HG03095 (cell line): ENCODE data around the gene ASCL1.

ENCODE experiments used
- ATAC-seq: cut with Tn5 transposase; IDR thresholded peaks from one replicate; pipeline ENCODE4 v1.9.1; 2021; ENCODE audit warnings: moderate library complexity; ENCODE audit not compliant: unreplicated experiment

ASCL1 gene

GRCh38 chr12:102950950-102951619 is 6.4 kb upstream of the ASCL1 start:
- ATAC-seq: no peak

DNA sequence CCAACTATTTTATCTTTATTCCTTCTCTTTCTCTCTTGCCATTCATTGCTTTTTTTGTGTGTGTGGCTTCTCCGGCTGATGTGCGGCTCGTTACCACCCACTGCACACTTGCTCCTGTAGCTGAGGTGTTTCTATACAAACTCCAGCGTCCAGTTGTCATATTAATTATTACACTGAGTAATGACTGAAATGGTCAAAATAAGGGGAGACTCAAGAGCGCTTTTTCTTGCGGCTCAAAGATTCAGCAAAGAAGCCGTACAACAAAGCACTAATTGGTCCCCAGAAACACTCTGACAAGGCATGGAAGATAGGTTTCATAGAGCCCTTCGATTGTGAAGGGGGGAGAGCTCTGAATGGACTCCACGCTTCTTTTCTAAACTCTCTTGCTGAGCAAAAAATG is 5.6 kb upstream of the ASCL1 start:
- ATAC-seq: no peak

DNA sequence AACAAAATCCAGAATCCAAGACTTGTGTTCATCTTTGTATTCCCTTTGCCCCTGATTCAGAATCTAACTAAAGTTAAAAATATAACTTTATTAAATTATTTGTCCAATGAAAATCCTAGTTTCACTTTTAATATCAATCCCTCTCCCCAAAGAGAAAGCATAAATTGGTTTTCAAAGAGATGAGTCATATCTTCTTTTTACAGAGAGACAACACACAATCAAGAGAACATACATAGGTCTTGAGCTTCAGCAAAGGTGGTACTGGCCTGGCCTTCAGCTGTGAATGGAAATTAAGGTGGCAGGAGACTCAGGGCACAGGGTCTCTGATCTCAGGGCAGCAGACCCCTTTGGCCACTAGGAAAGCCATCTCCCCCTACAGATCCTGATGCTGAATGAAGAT is 4.3 kb upstream of the ASCL1 start:
- no peak for ATAC-seq

GRCh38 chr12:102954134-102954533 is 3.3 kb upstream of the ASCL1 start:
- no peak for ATAC-seq

DNA sequence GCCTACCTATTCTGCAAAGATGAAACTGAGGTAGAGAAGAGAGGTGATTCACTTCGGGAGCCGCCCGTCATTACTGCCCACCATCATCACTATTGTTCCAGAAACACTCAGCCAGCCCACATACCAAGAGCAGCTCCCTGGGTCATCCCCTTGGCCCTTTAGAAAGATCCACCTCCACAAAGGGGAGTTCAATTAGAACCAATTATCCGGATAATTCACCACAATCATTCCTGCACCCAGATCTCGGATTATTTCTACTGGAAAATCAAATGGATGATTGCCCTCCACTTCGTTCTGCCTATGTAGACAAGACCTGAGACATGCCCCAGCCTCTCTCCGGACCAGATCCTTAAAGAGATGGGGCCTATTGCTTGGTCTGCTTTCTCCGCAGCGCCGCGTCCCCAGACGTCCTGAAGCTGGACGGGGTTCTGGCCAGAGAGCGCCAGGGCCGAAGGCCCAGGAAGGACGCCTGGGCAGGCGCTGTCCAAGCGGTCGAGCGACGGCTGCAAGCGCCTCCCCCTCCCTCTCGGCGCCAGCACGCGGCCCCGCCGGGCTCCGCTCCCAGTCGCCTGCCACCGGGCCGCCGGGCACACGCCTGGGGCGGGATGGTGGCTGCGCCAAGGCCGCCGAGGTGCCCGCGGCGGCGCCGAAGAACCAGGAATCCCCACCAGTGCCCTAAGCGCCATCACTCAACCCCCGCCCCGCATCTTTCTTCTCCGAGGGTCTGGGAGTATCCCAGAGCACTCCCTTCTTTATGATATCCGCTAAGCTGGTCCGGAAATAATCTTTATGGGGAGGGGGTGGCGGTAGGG is 1.3 kb upstream of the ASCL1 start:
- ATAC-seq: no peak

DNA sequence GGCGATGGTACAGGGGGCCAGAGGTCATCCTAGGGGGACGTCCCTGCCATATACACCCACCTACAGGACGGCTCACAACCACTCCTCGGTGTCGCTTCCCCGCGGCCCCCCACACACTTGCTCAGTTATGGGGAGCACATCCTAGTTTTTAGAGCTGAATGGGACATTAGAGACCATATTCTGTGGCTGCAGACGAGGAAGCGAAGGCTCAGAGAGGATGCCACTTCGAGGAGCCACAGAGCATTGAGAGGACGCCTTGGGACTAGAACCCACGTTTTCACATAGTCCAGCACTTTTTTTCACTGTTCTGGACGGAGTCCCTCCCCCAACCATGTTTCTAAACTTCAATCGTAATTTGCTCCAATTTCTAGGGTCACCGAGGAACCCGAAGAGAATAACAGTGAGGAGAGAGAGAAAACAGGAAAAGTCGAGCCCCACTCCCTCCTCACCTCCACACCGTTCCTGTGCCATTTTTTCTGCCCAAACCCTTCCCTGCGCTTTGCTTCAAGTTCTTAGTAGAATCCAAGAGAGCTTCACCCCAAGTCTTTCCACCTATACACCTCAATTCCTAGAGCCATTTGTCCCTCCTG is 641 bp upstream of the ASCL1 start:
- no peak for ATAC-seq

- peak; percentile 65 for ATAC-seq
Observed at GRCh38 chr12:102958073-102958829, 777 bp downstream of the ASCL1 start.

DNA sequence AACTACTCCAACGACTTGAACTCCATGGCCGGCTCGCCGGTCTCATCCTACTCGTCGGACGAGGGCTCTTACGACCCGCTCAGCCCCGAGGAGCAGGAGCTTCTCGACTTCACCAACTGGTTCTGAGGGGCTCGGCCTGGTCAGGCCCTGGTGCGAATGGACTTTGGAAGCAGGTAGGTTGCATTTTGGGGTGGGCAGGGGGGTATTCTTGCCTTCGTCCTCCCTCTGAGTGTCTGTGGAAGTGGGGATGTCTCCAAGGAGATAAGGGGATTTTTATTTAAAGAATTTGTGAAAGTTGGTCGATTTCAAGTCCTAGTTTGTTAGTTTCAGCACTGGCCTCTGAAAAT is 1.3 kb downstream of the ASCL1 start:
- ATAC-seq: no peak

GRCh38 chr12:102959391-102959790 is 1.9 kb downstream of the ASCL1 start:
- ATAC-seq: no peak

GRCh38 chr12:102960766-102961465 is 3.4 kb downstream of the ASCL1 start:
- ATAC-seq: no peak

DNA sequence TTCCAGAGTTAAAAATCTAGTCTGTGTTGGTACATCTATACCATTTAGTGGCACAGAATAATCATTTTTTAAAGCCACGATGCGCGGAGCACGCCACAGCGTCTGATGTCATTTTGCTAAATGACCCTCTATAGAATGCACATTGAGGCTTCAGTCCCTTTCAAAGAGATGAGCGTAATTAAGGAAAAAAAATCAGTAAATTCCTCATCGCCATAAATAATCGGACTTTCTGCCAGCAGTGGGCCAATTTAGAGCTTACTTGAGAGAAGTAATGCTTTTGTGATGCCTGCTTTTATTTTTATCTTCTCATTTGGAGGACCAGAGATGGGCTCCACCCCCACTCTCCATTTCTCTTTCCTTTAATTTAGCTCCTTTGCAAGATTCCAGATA is 4.0 kb downstream of the ASCL1 start:
- no peak for ATAC-seq

DNA sequence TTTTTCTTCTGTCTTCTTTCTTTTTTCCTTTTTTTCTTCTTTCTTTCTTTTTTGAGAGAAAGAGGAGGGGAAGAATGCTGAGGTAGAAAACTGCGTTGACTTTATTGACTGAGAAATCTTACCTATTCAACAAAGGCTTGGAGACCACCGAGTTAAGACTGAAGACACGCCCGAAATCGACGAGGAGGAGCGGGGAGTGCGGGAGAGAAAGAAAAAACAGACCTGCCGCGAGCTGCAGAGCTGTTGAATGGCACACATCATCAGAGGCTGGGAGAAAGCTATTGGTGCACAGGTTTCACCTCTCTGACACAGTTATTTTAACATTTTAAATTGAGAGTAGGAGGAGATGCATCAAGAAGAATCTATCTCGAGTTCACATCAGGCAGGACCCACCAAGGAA is 5.1 kb downstream of the ASCL1 start:
- no peak for ATAC-seq

DNA sequence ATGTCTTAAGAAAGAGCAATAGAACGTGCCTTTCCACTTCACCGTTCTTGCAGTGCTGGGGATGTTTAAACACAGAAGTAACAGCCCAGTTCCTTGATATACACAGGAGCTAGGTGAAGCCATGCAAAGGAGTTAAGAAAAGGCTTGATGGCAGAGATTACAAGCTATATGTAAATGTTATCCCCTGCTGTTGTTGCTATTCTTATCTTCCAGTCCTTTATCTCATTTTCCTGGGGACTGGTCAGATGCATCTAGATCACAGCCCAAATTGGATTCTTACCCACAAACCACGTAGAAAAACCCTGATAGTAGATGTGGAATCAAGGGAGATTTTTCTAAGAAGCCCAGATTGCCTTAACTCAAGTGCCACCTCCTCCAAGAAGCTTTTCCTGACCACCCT is 5.5 kb downstream of the ASCL1 start:
- ATAC-seq: no peak

- ATAC-seq: no peak
Observed at GRCh38 chr12:102963796-102964195, 6.3 kb downstream of the ASCL1 start.

- no peak for ATAC-seq
Observed at GRCh38 chr12:102964872-102965271, 7.4 kb downstream of the ASCL1 start.

DNA sequence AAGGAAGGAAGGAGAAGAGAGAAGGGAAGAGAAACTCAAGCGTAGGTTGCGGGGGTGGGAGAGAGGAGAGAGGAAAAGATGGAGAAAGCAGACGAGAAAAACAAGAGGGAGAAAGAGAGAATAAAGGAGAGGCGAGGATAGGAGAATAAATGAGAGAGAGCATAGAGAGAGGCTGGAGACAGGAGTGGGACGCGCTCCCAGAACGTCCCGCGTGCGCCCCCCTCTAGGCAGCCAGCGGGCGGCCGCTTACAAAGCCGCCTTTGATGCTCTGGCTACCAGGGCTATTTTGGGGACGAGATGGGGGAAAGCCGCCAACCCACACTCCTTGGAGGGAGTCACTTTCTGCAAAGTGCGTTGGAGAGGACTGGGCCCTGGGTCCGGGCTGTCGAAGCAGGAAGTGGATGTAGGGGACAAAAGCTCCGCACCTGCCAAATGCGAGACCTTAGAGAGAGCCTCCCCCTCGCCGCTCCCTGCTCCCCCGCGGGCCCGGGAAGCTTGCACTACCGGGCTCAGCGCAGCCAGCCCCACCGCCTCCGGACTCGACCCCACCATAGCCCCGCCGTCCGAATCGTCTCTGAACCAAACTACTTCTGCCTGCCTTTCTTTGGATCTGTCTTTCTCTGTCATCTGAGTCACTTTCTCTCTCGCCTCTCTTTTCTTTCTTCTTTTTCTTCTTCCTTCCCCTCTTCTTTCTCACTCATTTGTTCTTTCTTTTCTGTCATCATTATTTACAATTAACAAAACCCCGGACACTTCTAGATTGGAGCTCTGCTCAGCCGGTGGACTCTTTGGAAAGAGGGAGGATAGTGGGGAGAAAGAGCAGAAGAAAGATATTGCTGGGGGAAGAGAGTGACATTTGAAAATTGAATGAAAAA is 8.0 kb downstream of the ASCL1 start:
- no peak for ATAC-seq

DNA sequence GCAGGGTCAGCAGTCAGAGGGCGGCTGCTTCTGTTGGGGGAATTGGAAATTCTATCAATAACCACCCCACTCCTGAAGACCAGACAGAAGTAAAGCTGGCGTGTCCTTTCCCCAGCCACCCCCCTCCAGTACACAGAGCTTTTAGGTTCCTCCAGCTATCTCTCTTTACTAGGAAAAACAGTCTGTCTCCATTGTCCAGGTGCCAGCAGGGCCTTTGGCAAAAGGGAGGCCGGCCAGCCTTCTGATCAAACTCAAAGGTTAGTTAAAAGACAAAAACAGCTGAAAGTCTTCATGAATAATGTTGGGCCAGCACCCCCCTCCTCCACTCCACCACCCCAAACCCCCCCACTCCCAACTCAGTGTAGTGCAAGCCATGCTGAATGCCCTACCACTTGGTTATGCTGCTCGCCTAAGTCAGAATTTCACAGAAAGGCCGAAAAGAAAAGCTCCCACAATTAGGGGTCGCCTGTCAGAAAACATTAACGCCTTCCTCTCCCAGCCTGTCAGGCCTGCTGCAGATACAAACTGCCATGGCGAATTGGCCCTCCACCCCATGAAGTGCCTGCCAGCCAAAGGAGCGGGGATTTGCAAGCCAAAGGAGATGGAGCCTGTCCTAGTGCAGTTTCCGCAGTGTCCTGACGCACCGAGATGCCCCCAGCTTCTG is 8.9 kb downstream of the ASCL1 start:
- ATAC-seq: no peak

DNA sequence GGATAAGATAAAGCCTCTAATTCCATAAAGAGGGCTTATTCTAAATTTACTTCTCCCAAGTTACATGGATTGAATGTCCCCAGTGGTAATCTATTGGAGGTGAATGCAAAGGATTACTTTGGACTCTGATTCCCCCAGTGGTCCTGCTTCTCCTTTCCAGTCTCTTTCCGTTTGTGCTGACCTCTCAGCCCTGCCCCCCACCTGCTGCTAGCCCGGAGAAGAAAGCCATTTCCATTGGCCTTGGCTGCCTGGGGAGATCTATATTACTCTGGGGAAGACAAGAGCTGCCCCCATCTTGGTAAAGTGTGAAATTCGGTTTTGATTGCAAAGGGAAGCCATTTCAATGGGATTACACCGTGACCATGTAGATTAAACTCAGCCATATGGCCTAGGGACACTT is 13.3 kb downstream of the ASCL1 start:
- no peak for ATAC-seq

- no peak for ATAC-seq
Observed at GRCh38 chr12:102971227-102971626, 13.8 kb downstream of the ASCL1 start.

DNA sequence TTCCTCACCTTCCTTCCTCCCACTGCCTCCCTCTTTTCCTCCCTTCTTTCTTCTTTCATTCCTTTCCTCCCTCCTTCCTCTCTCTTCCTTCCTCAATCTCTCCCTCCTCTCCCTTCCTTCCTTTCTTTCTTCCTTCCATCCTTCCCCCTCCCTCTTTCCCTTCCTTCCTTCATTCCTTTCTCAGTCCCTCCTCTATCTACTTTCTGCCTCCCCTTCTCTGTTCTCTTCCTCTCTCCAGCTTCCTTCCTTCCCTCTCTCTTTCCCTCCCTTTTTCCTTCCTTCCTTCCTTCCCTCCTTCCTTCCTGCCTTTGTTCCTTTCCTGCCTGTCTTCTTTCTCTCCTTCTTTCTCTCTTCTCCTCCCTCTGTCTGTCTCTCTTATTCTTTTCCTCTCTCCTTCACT is 16.1 kb downstream of the ASCL1 start:
- ATAC-seq: no peak
